ENCODE data around the gene JUNB. TPM values are rescaled to one million over a fixed set of nuclear protein-coding genes. Genes with fewer than 3 reads are reported as not detected.

Gene JUNB
- total and polyA plus RNA-seq, 2 of the 13 experiments (the other 11 are each of a cell fraction or from before 2014, with no cell fraction given), result 7.7 to 8.2 TPM

DNA sequence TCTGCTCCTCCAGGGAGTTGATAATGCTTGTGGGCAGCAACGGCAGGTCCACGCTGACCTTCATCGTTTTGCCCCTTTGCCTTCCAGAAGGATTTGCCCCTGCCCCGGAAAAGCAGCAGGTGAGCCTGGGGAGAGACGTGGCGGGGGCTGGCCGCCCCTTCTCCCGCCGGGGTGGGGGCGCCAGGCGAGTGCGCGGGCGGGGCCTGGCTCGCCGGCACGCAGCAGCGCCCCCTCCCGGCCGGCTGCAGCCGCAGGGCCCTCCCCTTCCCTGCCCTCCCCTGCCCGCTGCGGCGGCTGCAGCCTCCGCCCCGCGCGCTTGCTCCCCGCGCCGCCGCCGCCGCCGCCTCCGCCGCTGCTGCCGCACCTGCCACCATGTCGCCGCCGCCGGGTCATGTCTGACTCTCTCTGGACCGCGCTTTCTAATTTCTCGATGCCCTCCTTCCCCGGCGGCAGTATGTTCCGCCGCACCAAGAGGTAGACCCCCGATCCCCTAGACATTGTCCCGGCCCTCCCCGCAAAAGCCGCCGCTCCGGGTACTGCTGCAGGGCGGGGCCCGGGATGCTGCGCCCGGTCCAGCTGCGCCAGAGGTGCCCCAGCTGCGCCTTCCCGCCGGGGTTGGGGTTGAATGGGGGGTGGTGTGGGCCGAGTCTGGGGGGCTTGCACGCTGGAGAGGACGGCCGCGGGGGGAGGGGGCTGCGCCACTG, 47.0 kb downstream of the JUNB start, which contains the start of gene MAST1 (continued):
- no peak for TF ChIP-seq NR2F6 (IDR thresholded peaks at IDR 0.05)
- TF ChIP-seq NR2F6 (CRISPR knock-in tag; IDR thresholded peaks at IDR 0.05), result no peak
- TF ChIP-seq KDM5A (IDR thresholded peaks at IDR 0.05; ENCODE audit: borderline replicate concordance, low read length), result no peak
- TF ChIP-seq ZNF841 (CRISPR knock-in tag; IDR thresholded peaks at IDR 0.05; ENCODE audit: borderline replicate concordance), result no peak
- no peak for TF ChIP-seq ZNF382 (CRISPR knock-in tag; IDR thresholded peaks at IDR 0.05; ENCODE audit: borderline replicate concordance)
- TF ChIP-seq ZNF572 (CRISPR knock-in tag; IDR thresholded peaks at IDR 0.05), result no peak
- TF ChIP-seq, protein P1, sequence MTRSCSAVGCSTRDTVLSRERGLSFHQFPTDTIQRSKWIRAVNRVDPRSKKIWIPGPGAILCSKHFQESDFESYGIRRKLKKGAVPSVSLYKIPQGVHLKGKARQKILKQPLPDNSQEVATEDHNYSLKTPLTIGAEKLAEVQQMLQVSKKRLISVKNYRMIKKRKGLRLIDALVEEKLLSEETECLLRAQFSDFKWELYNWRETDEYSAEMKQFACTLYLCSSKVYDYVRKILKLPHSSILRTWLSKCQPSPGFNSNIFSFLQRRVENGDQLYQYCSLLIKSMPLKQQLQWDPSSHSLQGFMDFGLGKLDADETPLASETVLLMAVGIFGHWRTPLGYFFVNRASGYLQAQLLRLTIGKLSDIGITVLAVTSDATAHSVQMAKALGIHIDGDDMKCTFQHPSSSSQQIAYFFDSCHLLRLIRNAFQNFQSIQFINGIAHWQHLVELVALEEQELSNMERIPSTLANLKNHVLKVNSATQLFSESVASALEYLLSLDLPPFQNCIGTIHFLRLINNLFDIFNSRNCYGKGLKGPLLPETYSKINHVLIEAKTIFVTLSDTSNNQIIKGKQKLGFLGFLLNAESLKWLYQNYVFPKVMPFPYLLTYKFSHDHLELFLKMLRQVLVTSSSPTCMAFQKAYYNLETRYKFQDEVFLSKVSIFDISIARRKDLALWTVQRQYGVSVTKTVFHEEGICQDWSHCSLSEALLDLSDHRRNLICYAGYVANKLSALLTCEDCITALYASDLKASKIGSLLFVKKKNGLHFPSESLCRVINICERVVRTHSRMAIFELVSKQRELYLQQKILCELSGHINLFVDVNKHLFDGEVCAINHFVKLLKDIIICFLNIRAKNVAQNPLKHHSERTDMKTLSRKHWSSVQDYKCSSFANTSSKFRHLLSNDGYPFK (CRISPR knock-in tag; IDR thresholded peaks at IDR 0.05; ENCODE audit: borderline replicate concordance), result no peak
- peak; percentile 31 for TF ChIP-seq RAD21 (CRISPR knock-in tag; IDR thresholded peaks at IDR 0.05)
- no peak for TF ChIP-seq EEA1 (CRISPR knock-in tag; IDR thresholded peaks at IDR 0.05; ENCODE audit: borderline replicate concordance)
- no peak for TF ChIP-seq ZNF746 (CRISPR knock-in tag; IDR thresholded peaks at IDR 0.05)
- TF ChIP-seq ZFP62 (CRISPR knock-in tag; IDR thresholded peaks at IDR 0.05), result no peak
- TF ChIP-seq POLR2A (IDR thresholded peaks at IDR 0.05; ENCODE audit: insufficient read depth in 1 of 2, low read depth in 2 of 2, low read length in 2 of 2), result no peak
- TF ChIP-seq ZFAT (CRISPR knock-in tag; conservative IDR thresholded peaks at IDR 0.05), result no peak
- no peak for TF ChIP-seq ZNF543 (CRISPR knock-in tag; IDR thresholded peaks at IDR 0.05)
- TF ChIP-seq ZNF883 (CRISPR knock-in tag; IDR thresholded peaks at IDR 0.05; ENCODE audit: not compliant biosample characterization), result peak; percentile 14
- TF ChIP-seq, protein P2, sequence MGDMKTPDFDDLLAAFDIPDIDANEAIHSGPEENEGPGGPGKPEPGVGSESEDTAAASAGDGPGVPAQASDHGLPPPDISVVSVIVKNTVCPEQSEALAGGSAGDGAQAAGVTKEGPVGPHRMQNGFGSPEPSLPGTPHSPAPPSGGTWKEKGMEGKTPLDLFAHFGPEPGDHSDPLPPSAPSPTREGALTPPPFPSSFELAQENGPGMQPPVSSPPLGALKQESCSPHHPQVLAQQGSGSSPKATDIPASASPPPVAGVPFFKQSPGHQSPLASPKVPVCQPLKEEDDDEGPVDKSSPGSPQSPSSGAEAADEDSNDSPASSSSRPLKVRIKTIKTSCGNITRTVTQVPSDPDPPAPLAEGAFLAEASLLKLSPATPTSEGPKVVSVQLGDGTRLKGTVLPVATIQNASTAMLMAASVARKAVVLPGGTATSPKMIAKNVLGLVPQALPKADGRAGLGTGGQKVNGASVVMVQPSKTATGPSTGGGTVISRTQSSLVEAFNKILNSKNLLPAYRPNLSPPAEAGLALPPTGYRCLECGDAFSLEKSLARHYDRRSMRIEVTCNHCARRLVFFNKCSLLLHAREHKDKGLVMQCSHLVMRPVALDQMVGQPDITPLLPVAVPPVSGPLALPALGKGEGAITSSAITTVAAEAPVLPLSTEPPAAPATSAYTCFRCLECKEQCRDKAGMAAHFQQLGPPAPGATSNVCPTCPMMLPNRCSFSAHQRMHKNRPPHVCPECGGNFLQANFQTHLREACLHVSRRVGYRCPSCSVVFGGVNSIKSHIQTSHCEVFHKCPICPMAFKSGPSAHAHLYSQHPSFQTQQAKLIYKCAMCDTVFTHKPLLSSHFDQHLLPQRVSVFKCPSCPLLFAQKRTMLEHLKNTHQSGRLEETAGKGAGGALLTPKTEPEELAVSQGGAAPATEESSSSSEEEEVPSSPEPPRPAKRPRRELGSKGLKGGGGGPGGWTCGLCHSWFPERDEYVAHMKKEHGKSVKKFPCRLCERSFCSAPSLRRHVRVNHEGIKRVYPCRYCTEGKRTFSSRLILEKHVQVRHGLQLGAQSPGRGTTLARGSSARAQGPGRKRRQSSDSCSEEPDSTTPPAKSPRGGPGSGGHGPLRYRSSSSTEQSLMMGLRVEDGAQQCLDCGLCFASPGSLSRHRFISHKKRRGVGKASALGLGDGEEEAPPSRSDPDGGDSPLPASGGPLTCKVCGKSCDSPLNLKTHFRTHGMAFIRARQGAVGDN (CRISPR knock-in tag; IDR thresholded peaks at IDR 0.05), result peak; percentile 48; the same call in 1 of the 2 replicates
- TF ChIP-seq MTA1 (CRISPR knock-in tag; IDR thresholded peaks at IDR 0.05; ENCODE audit: borderline replicate concordance), result peak; percentile 3; the same call in 1 of the 2 replicates
- TF ChIP-seq, protein P3, sequence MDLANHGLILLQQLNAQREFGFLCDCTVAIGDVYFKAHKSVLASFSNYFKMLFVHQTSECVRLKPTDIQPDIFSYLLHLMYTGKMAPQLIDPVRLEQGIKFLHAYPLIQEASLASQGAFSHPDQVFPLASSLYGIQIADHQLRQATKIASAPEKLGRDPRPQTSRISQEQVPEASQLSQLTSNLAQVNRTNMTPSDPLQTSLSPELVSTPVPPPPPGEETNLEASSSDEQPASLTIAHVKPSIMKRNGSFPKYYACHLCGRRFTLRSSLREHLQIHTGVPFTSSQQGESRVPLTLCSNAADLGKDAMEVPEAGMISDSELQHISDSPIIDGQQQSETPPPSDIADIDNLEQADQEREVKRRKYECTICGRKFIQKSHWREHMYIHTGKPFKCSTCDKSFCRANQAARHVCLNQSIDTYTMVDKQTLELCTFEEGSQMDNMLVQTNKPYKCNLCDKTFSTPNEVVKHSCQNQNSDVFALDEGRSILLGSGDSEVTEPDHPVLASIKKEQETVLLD (CRISPR knock-in tag; IDR thresholded peaks at IDR 0.05; ENCODE audit: low read depth), result 0 out of 2 replicates have a peak, but pooled peaks have one; percentile 44
- TF ChIP-seq TOE1 (CRISPR knock-in tag; IDR thresholded peaks at IDR 0.05), result no peak
- no peak for TF ChIP-seq SIN3B (IDR thresholded peaks at IDR 0.05; ENCODE audit: low read length)
- TF ChIP-seq MAZ (IDR thresholded peaks at IDR 0.05; ENCODE audit: borderline replicate concordance, low read depth, low read length), result peak; percentile 69
- TF ChIP-seq MAZ (CRISPR knock-in tag; IDR thresholded peaks at IDR 0.05; ENCODE audit: low read depth), result peak; percentile 70
- TF ChIP-seq KMT2A (CRISPR knock-in tag; IDR thresholded peaks at IDR 0.05), result no peak
- TF ChIP-seq NFYC (CRISPR knock-in tag; IDR thresholded peaks at IDR 0.05), result no peak

Data from HepG2 (cell line).